HG02588 (cell line): ENCODE results near the gene PCGF3.

ENCODE experiments used
- ATAC-seq: cut with Tn5 transposase; IDR thresholded peaks from one replicate; pipeline ENCODE4 v1.9.1; 2021; ENCODE audit warnings: mild to moderate bottlenecking, moderate library complexity; ENCODE audit not compliant: unreplicated experiment

PCGF3 gene

GRCh38 chr4:705278-706082, at the start of gene PCGF3:
PCGF3 (plus strand) TSS chr4:705832; CDS start chr4:733681, 27,849 bp downstream.
- ATAC-seq, result peak; percentile 91

GRCh38 chr4:656436-657337, 48.9 kb upstream of the PCGF3 start:
- ATAC-seq, result no peak

- no peak for ATAC-seq
Measured at GRCh38 chr4:657338-657833, 48.2 kb upstream of the PCGF3 start.

GRCh38 chr4:657834-658667, 47.6 kb upstream of the PCGF3 start:
- ATAC-seq, result no peak

- ATAC-seq, result no peak
Measured at GRCh38 chr4:658681-659667, 46.7 kb upstream of the PCGF3 start.

GRCh38 chr4:659851-660250, 45.8 kb upstream of the PCGF3 start:
- no peak for ATAC-seq

- no peak for ATAC-seq
Measured at GRCh38 chr4:660401-660800, 45.2 kb upstream of the PCGF3 start.

GRCh38 chr4:661231-661630, 44.4 kb upstream of the PCGF3 start:
- no peak for ATAC-seq

GRCh38 chr4:661881-662761, 43.5 kb upstream of the PCGF3 start:
- no peak for ATAC-seq

- no peak for ATAC-seq
Measured at GRCh38 chr4:663046-663437, 42.6 kb upstream of the PCGF3 start.

GRCh38 chr4:663438-664428, 41.9 kb upstream of the PCGF3 start:
- ATAC-seq, result peak; percentile 53

GRCh38 chr4:664713-665231, 40.9 kb upstream of the PCGF3 start:
- no peak for ATAC-seq

- ATAC-seq, result no peak
Measured at GRCh38 chr4:665381-665750, 40.3 kb upstream of the PCGF3 start.

- no peak for ATAC-seq
Measured at GRCh38 chr4:665751-666435, 39.7 kb upstream of the PCGF3 start.

- ATAC-seq, result no peak
Measured at GRCh38 chr4:666436-666810, 39.2 kb upstream of the PCGF3 start.

- ATAC-seq, result no peak
Measured at GRCh38 chr4:666822-667544, 38.6 kb upstream of the PCGF3 start.
